GM23338 (cell line): Measurements from ENCODE around the gene PLAC8L1. TPM values are rescaled to one million over a fixed set of nuclear protein-coding genes. Genes with fewer than 3 reads are reported as not detected.

Source experiments
- ATAC-seq: fragments of 200-7000 bp; cut with Tn5 transposase; 3 replicates; pipeline ENCODE4 v1.9.1; 2020
- DNase-seq: peaks from one replicate; pipeline ENCODE4 v3.0.0-alpha.2; 2015; ENCODE audit warnings: low spot score
- H2AFZ ChIP-seq: fragments of 200-600 bp; sonication (generic); 2 replicates; pipeline ENCODE4 v1.8.0; 2016; ENCODE audit warnings: antibody characterized with exemption, mild to moderate bottlenecking, moderate library complexity
- H3F3A ChIP-seq: fragments of 200-600 bp; sonication (generic); replicated peaks from 2 replicates; pipeline ENCODE4 v1.8.0; 2017; ENCODE audit warnings: antibody characterized with exemption, mixed run types, low read depth
- H3K27ac ChIP-seq: fragments of 200-600 bp; sonication (generic); 2 replicates; pipeline ENCODE4 v1.6.1; 2016; ENCODE audit warnings: low read depth
- H3K27me3 ChIP-seq: fragments of 200-600 bp; sonication (generic); 2 replicates; pipeline ENCODE4 v1.8.0; 2016; ENCODE audit warnings: mild to moderate bottlenecking, mixed run types, moderate library complexity; ENCODE audit not compliant: insufficient read depth
- H3K36me3 ChIP-seq: fragments of 200-600 bp; sonication (generic); 2 replicates; pipeline ENCODE4 v1.8.0; 2016; ENCODE audit warnings: mild to moderate bottlenecking; ENCODE audit not compliant: insufficient read depth
- H3K4me1 ChIP-seq: fragments of 200-600 bp; sonication (generic); 2 replicates; pipeline ENCODE4 v1.8.0; 2016; ENCODE audit warnings: mild to moderate bottlenecking, moderate library complexity; ENCODE audit not compliant: insufficient read depth
- H3K4me2 ChIP-seq: fragments of 200-600 bp; sonication (generic); 2 replicates; pipeline ENCODE4 v1.7.1; 2017; ENCODE audit warnings: mixed run types
- H3K4me3 ChIP-seq: fragments of 200-600 bp; sonication (generic); 2 replicates; pipeline ENCODE4 v1.6.1; 2016; ENCODE audit warnings: mixed run types
- H3K79me2 ChIP-seq: fragments of 200-600 bp; sonication (generic); replicated peaks from 2 replicates; pipeline ENCODE4 v1.8.0; 2017; ENCODE audit warnings: mild to moderate bottlenecking; ENCODE audit not compliant: insufficient read depth
- H3K9me2 ChIP-seq: fragments of 200-600 bp; sonication (generic); 2 replicates; pipeline ENCODE4 v1.8.0; 2017; ENCODE audit not compliant: insufficient read depth
- H4K20me1 ChIP-seq: fragments of 200-600 bp; sonication (generic); replicated peaks from 2 replicates; pipeline ENCODE4 v1.8.0; 2017; ENCODE audit warnings: mild to moderate bottlenecking; ENCODE audit not compliant: insufficient read depth
- H3K27ac Mint-ChIP-seq: 2 replicates; pipeline ENCODE4 v1.8.0; 2020; ENCODE audit warnings: inconsistent platforms, mild to moderate bottlenecking, moderate library complexity, mixed read lengths
- H3K27me3 Mint-ChIP-seq: 3 replicates; pipeline ENCODE4 v1.8.0; 2022; ENCODE audit warnings: low read depth, mild to moderate bottlenecking, moderate library complexity, mixed read lengths, inconsistent platforms; ENCODE audit not compliant: insufficient read depth, poor library complexity
- H3K36me3 Mint-ChIP-seq: 3 replicates; pipeline ENCODE4 v1.8.0; 2021; ENCODE audit warnings: low read depth, mild to moderate bottlenecking, inconsistent platforms, moderate library complexity, mixed read lengths
- H3K4me1 Mint-ChIP-seq: 3 replicates; pipeline ENCODE4 v1.8.0; 2020; ENCODE audit warnings: mild to moderate bottlenecking, inconsistent platforms, mixed read lengths
- H3K4me3 Mint-ChIP-seq: 3 replicates; pipeline ENCODE4 v1.8.0; 2021; ENCODE audit warnings: moderate library complexity, mild to moderate bottlenecking, inconsistent platforms, mixed read lengths
- H3K9me3 Mint-ChIP-seq: 3 replicates; pipeline ENCODE4 v1.8.0; 2020; ENCODE audit warnings: moderate library complexity, mild to moderate bottlenecking, inconsistent platforms, mixed read lengths
- CREB1 ChIP-seq: fragments of 250-450 bp; sonication (Bioruptor Pico); IDR thresholded peaks from 2 replicates; pipeline ENCODE4 v1.5.0; 2020; ENCODE audit warnings: low read depth, mild to moderate bottlenecking, moderate library complexity
- CTCF ChIP-seq, 2 experiments: fragments of 200-600 bp in 1 of 2; sonication (generic) in 1 of 2; conservative IDR thresholded peaks; 2 replicates each; pipeline versions ENCODE4 v1.5.1 to v1.6.1; 2016 to 2017; ENCODE audit warnings: antibody characterized with exemption in 2 of 2, low read depth in 2 of 2, mild to moderate bottlenecking in 2 of 2, moderate library complexity in 1 of 2
- ETS1 ChIP-seq: IDR thresholded peaks from 2 replicates; pipeline ENCODE4 v1.6.1; 2016; ENCODE audit warnings: antibody characterized with exemption
- EZH2 ChIP-seq: fragments of 200-600 bp; sonication (generic); IDR thresholded peaks from one replicate; pipeline ENCODE4 v1.8.0; 2017; ENCODE audit warnings: antibody characterized with exemption, mild to moderate bottlenecking, low read depth; ENCODE audit not compliant: unreplicated experiment
- EZH2phosphoT487 ChIP-seq: fragments of 200-600 bp; sonication (generic); IDR thresholded peaks from one replicate; pipeline ENCODE4 v1.8.1; 2018; ENCODE audit warnings: antibody characterized with exemption; ENCODE audit not compliant: unreplicated experiment
- JUNB ChIP-seq: IDR thresholded peaks from one replicate; pipeline ENCODE4 v1.6.1; 2016; ENCODE audit warnings: antibody characterized with exemption; ENCODE audit not compliant: unreplicated experiment
- NANOG ChIP-seq: IDR thresholded peaks from 2 replicates; pipeline ENCODE4 v1.6.1; 2016; ENCODE audit warnings: antibody characterized with exemption, borderline replicate concordance
- POLR2AphosphoS5 ChIP-seq: IDR thresholded peaks from 2 replicates; pipeline ENCODE4 v1.6.1; 2016; ENCODE audit warnings: antibody characterized with exemption, low read depth
- STAT1 ChIP-seq: IDR thresholded peaks from one replicate; pipeline ENCODE4 v1.6.1; 2016; ENCODE audit warnings: antibody characterized with exemption; ENCODE audit not compliant: unreplicated experiment
- ZNF114 ChIP-seq: fragments of 250-450 bp; sonication (Bioruptor Pico); IDR thresholded peaks from 2 replicates; pipeline ENCODE4 v1.5.0; 2020; ENCODE audit warnings: mild to moderate bottlenecking, moderate library complexity
- ZNF331 ChIP-seq: fragments of 250-450 bp; sonication (Bioruptor Pico); IDR thresholded peaks from 2 replicates; pipeline ENCODE4 v1.5.0; 2020; ENCODE audit warnings: low read depth, mild to moderate bottlenecking, moderate library complexity
- ZNF462 ChIP-seq: fragments of 250-450 bp; sonication (Bioruptor Pico); IDR thresholded peaks from 2 replicates; pipeline ENCODE4 v1.5.0; 2020; ENCODE audit warnings: mild to moderate bottlenecking, moderate library complexity
- long read RNA-seq: library from polyadenylated mRNA; unstranded; transcript quantifications from one replicate; pipeline ENCODE4 v2.0.0, GENCODE V29; 2020; ENCODE audit not compliant: unreplicated experiment
- polyA plus RNA-seq: library from polyadenylated mRNA; unstranded; fragments of >200 nt; fragmentation: Nextera tagmentation; extraction: Ambion mirVana; gene quantifications from 2 replicates; pipeline ENCODE4 v1.2.1, GENCODE V29; 2016
- total RNA-seq: library from RNA; depleted of rRNA; stranded (reverse); fragments of >200 nt; shearing (Covaris generic); gene quantifications from 2 replicates; pipeline ENCODE4 v1.2.3, GENCODE V29; 2014; rRNA removed
- TF ChIP-seq, protein P1 (sequence below): IDR thresholded peaks from one replicate; pipeline ENCODE4 v1.6.1; 2018; ENCODE audit warnings: antibody characterized with exemption; ENCODE audit not compliant: unreplicated experiment

The PLAC8L1 gene
- total RNA-seq, result not detected in 2 replicates
- 0.63 and 2.0 TPM in 2 replicates for polyA plus RNA-seq
- long read RNA-seq, partial matches to known transcripts, result 1 of 1 reads
- long read RNA-seq, other reads (novel, unspliced or antisense), result 0 of 1 reads

DNA sequence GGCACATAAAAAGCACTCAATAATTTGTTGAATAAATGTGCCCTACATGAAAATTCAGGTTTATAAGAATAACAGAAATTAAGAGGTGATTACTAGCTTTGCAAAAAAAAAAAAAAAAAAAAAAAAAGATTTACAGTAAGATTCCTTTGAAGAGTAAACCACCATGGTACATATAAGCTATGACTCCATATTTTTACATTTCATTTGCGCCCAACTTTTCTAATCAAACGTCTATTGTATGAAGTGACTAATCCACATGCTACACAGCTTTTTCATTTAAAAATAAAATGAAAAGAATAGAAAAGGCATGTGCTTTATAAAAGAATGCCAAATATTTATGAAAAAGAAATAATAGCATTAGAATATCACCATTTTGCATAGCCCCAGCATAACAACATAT, at the start of gene PLAC8L1:
Gene PLAC8L1, minus strand, starts transcription at position 101 of the 400 bp plus-strand sequence. CDS start 1,266 bp downstream, outside the sequence.
- Mint-ChIP-seq H3K4me1 (peaks cover 17% of the 10 kb centered on the region), H3K36me3 (peaks cover 4% of the 10 kb centered on the region; the same call in 1 of the 3 replicates), H3K27me3 (no peaks in the 10 kb centered on the region), H3K9me3 (no peaks in the 10 kb centered on the region), H3K27ac (no peak within 1 kb of the TSS), H3K4me3 (no peak within 1 kb of the TSS)
- no peaks in the 10 kb centered on the region for H3K27me3 ChIP-seq
- no peaks in the 10 kb centered on the region for H3K79me2 ChIP-seq
- no peak within 1 kb of the TSS for H3K4me3 ChIP-seq
- H2AFZ ChIP-seq, result no peak within 1 kb of the TSS
- H4K20me1 ChIP-seq, result no peaks in the 10 kb centered on the region
- DNase-seq (no peak), ATAC-seq (no peak)
- H3F3A ChIP-seq, result no peaks in the 10 kb centered on the region
- no peak within 1 kb of the TSS for H3K27ac ChIP-seq
- H3K4me2 ChIP-seq, result no peak within 1 kb of the TSS
- no peaks in the 10 kb centered on the region for H3K36me3 ChIP-seq
- H3K9me2 ChIP-seq, result no peaks in the 10 kb centered on the region
- TF ChIP-seq ETS1 (no peak), POLR2AphosphoS5 (no peak), JUNB (no peak), CTCF (conservative IDR thresholded peaks at IDR 0.05; ENCODE audit: low read depth in 2 of 2) (no peak), ZNF462 (no peak), NANOG (no peak), EZH2 (no peak), ZNF114 (CRISPR knock-in tag) (no peak), STAT1 (no peak), CREB1 (CRISPR knock-in tag) (no peak), EZH2phosphoT487 (no peak), ZNF331 (CRISPR knock-in tag) (no peak)
- TF ChIP-seq, protein P1, sequence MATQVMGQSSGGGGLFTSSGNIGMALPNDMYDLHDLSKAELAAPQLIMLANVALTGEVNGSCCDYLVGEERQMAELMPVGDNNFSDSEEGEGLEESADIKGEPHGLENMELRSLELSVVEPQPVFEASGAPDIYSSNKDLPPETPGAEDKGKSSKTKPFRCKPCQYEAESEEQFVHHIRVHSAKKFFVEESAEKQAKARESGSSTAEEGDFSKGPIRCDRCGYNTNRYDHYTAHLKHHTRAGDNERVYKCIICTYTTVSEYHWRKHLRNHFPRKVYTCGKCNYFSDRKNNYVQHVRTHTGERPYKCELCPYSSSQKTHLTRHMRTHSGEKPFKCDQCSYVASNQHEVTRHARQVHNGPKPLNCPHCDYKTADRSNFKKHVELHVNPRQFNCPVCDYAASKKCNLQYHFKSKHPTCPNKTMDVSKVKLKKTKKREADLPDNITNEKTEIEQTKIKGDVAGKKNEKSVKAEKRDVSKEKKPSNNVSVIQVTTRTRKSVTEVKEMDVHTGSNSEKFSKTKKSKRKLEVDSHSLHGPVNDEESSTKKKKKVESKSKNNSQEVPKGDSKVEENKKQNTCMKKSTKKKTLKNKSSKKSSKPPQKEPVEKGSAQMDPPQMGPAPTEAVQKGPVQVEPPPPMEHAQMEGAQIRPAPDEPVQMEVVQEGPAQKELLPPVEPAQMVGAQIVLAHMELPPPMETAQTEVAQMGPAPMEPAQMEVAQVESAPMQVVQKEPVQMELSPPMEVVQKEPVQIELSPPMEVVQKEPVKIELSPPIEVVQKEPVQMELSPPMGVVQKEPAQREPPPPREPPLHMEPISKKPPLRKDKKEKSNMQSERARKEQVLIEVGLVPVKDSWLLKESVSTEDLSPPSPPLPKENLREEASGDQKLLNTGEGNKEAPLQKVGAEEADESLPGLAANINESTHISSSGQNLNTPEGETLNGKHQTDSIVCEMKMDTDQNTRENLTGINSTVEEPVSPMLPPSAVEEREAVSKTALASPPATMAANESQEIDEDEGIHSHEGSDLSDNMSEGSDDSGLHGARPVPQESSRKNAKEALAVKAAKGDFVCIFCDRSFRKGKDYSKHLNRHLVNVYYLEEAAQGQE, result no peak
- peaks cover 10% of the 10 kb centered on the region; the same call in 1 of the 2 replicates for H3K4me1 ChIP-seq
